A549 (cell line): ENCODE results near the gene UROC1.

Experiments
- CHD2 ChIP-seq: fragments of 150-350 bp; IDR thresholded peaks from 2 replicates; pipeline ENCODE4 v1.6.1; 2014; ENCODE audit warnings: low read length; ENCODE audit not compliant: partially characterized antibody
- CTCF ChIP-seq: fragments of >200 bp; sonication (Bioruptor Twin); formaldehyde crosslinking; IDR thresholded peaks from 3 replicates; pipeline ENCODE4 v1.5.1; 2016
- EP300 ChIP-seq, 2 experiments: fragments of >200 bp; sonication (Bioruptor Twin); formaldehyde crosslinking; IDR thresholded peaks; 2 replicates in 1 of 2; 3 replicates in 1 of 2; pipeline ENCODE4 v1.6.1; 2016 to 2017
- NFE2L2 ChIP-seq: fragments of 150-350 bp; conservative IDR thresholded peaks from 2 replicates; pipeline ENCODE4 v1.6.1; 2014; ENCODE audit warnings: low read length
- POLR2A ChIP-seq: IDR thresholded peaks from 2 replicates; pipeline ENCODE4 v1.6.1; 2012; ENCODE audit warnings: mild to moderate bottlenecking, low read length
- SMC3 ChIP-seq: fragments of >200 bp; sonication (Bioruptor Twin); formaldehyde crosslinking; IDR thresholded peaks from 3 replicates; pipeline ENCODE4 v1.6.1; 2018; ENCODE audit warnings: inconsistent platforms

DNA sequence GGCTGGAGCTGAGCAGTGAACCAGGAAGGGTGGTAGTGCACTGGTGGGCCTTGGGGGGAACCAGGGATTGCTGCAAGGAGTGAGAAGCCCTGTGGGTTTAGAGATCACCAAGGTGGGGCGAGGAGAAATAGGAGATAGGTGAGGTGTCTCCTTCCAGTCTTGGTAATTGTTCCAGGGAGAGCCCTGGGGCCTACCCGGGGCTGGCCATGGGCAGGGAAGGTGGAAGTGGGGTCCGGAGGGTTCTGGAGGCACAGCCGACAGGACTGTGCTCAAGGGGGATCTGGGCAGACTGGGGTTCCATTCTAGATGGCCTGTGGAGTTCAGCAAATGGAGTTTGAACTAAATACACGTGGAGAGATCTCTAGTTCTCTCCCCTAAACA lies 10.8 kb upstream of the UROC1 start:
- TF ChIP-seq SMC3: no peak
- TF ChIP-seq CTCF: no peak
- TF ChIP-seq CHD2: no peak
- TF ChIP-seq POLR2A: no peak
- TF ChIP-seq EP300 (IDR thresholded peaks at IDR 0.05): no peak
- TF ChIP-seq NFE2L2: no peak
